Esophagus muscularis mucosa (tissue), 4 donors: Measurements from ENCODE around the gene CAPN11. TPM values are rescaled to one million over a fixed set of nuclear protein-coding genes. Genes with fewer than 3 reads are reported as not detected.
A peak's percentile ranks its signal among the peaks of the same experiment; 100 is the strongest.
"Not testable (repeated sequence)": the region's sequence is repeated elsewhere in the genome, so short reads cannot be mapped to it uniquely, and the experiment has no call there.

Source experiments
- DNase-seq: peaks from one replicate; pipeline ENCODE4 v3.0.0-alpha.2; 2017; ENCODE audit errors: extremely low spot score
- H3K27ac ChIP-seq, 4 donors: fragments of 200-600 bp; sonication (generic); replicated peaks in 1 of 4; 1 replicate in 3 of 4; 2 replicates in 1 of 4; pipeline ENCODE4 v1.5.1; 2016 to 2019; ENCODE audit warnings: mild to moderate bottlenecking in 1 of 4
- H3K27me3 ChIP-seq, 4 donors: fragments of 200-600 bp; sonication (generic); one replicate each; pipeline versions ENCODE4 v1.5.1 to v1.6.0; 2016 to 2019
- H3K36me3 ChIP-seq, 4 donors: fragments of 200-600 bp; sonication (generic); one replicate each; pipeline ENCODE4 v1.5.1; 2016 to 2019
- H3K4me1 ChIP-seq, 4 donors: fragments of 200-600 bp; sonication (generic); one replicate each; pipeline ENCODE4 v1.5.1; 2016 to 2019
- H3K4me3 ChIP-seq, 4 donors: fragments of 200-600 bp; sonication (generic); 1 replicate in 2 of 4; 2 replicates in 2 of 4; pipeline ENCODE4 v1.5.1; 2016 to 2019; ENCODE audit warnings: mild to moderate bottlenecking in 4 of 4, moderate library complexity in 1 of 4
- H3K9me3 ChIP-seq, 4 donors: fragments of 200-600 bp; sonication (generic); 1 replicate in 3 of 4; 2 replicates in 1 of 4; pipeline ENCODE4 v1.5.1; 2016 to 2019
- CTCF ChIP-seq, 3 experiments: fragments of 200-600 bp in 2 of 3; fragments of 450-650 bp in 1 of 3; sonication (generic) in 2 of 3; IDR thresholded peaks; one replicate each; pipeline ENCODE4 v1.5.1; 2017 to 2019; ENCODE audit warnings: antibody characterized with exemption in 3 of 3, mild to moderate bottlenecking in 2 of 3, moderate library complexity in 1 of 3
- EP300 ChIP-seq: sonication (generic); formaldehyde crosslinking; IDR thresholded peaks from one replicate; pipeline ENCODE4 v1.6.1; 2017; ENCODE audit warnings: antibody characterized with exemption
- POLR2A ChIP-seq: fragments of 450-650 bp; IDR thresholded peaks from one replicate; pipeline ENCODE4 v1.6.1; 2017; ENCODE audit warnings: antibody characterized with exemption, moderate library complexity, mild to moderate bottlenecking, low read depth
- POLR2AphosphoS5 ChIP-seq, 2 donors: sonication (generic); formaldehyde crosslinking; IDR thresholded peaks; one replicate each; pipeline ENCODE4 v1.6.1; 2017; ENCODE audit warnings: antibody characterized with exemption in 2 of 2
- WGBS: methylation state at CpG from one replicate; pipeline ENCODE4 v1.1.5; 2018; 5-methylcytosine and 5-hydroxymethylcytosine counted together
- intact Hi-C: fragments of 100-400 bp; cut with DNase I; formaldehyde crosslinking; loops from one replicate; pipeline ENCODE4 v1.15.1; 2023
- small RNA-seq, 3 donors: library from RNA; depleted of rRNA; stranded (forward); fragments of <200 nt; gene quantifications; one replicate each; pipeline ENCODE3, GENCODE V24; 2016
- total RNA-seq, 4 donors: library from RNA; depleted of rRNA; stranded (reverse); fragments of >200 nt; gene quantifications; one replicate each; pipeline versions ENCODE4 v1.1.0 to v1.2.1, GENCODE V29; 2016

CAPN11 gene
- total RNA-seq, 4 donors from 2014 or later = 0.39 to 0.83 (median 0.50) TPM; not detected in 1

DNA sequence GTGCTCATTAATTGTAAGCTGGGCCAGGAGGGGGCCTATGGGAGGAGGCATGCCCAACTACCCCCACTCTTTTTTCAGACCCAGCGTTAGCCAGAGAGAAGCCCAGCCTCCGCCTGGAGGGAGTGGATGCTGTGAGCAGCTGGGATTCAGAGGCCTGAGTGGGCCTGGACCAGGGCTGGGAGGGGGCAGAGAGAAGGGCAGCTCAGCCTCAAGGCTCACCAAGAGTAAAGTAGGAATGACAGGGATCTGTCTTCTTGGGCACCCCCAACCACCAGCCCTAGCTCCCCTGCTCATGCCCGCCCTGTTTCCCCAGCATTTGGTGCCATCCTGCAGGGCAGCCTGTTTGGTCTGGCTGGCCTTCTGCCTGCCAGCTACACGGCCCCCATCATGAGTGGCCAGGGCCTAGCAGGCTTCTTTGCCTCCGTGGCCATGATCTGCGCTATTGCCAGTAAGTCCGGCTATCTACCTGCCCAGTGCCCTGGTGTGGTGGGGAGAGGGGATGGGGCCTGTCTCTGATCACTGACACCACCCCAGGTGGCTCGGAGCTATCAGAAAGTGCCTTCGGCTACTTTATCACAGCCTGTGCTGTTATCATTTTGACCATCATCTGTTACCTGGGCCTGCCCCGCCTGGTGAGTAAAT lies 71.5 kb downstream of the CAPN11 start:
- Histone ChIP-seq H3K36me3 (peaks cover 10 to 58% (median 38%) of the 10 kb centered on the region in 4 donors), H3K27ac (peak overlapping the region; percentile 95 to 98 (median 96)), H3K4me1 (peaks cover 95 to 100% (median 100%) of the 10 kb centered on the region in 4 donors), H3K4me3 (no peak overlapping the region), H3K27me3 (no peaks in the 10 kb centered on the region), H3K9me3 (no peaks in the 10 kb centered on the region)
- no peak for TF ChIP-seq POLR2AphosphoS5 (IDR thresholded peaks at IDR 0.05)
- TF ChIP-seq CTCF (IDR thresholded peaks at IDR 0.05) = no peak
- TF ChIP-seq POLR2A = no peak
- TF ChIP-seq EP300 = no peak
- 92% methylated on average over 3 of the region's 10 CpGs for WGBS
- no peak for DNase-seq
- intact Hi-C loops = no loop called here

- intact Hi-C loops, H3K4me3 ChIP-seq, H3K27me3 ChIP-seq, DNase-seq, H3K9me3 ChIP-seq: not testable (repeated sequence)
- 63% methylated on average over 9 of the region's 9 CpGs for WGBS
- H3K27ac ChIP-seq = peak overlapping the region; percentile 95 to 98 (median 96)
- peaks cover 92 to 100% (median 100%) of the 10 kb centered on the region in 4 donors for H3K4me1 ChIP-seq
- H3K36me3 ChIP-seq = peaks cover 10 to 69% (median 38%) of the 10 kb centered on the region in 4 donors
These were observed 72.8 kb downstream of the CAPN11 start for GRCh38 chr6:44231426-44231825.

- 69% methylated on average over 16 of the region's 16 CpGs for WGBS
- no peaks in the 10 kb centered on the region for H3K9me3 ChIP-seq
- DNase-seq = no peak
- no peak for TF ChIP-seq CTCF (IDR thresholded peaks at IDR 0.05)
- TF ChIP-seq POLR2AphosphoS5 (IDR thresholded peaks at IDR 0.05) = no peak
- TF ChIP-seq POLR2A = no peak
- no peak for TF ChIP-seq EP300
- intact Hi-C loops = no loop called here
- no peaks in the 10 kb centered on the region for H3K27me3 ChIP-seq
- H3K4me1 ChIP-seq = peaks cover 87 to 100% (median 96%) of the 10 kb centered on the region in 4 donors
- H3K36me3 ChIP-seq = peaks cover 10 to 69% (median 38%) of the 10 kb centered on the region in 4 donors
- H3K27ac ChIP-seq = peak overlapping the region; percentile 95 to 98 (median 96)
- H3K4me3 ChIP-seq = no peak overlapping the region
These were observed 74.3 kb downstream of the CAPN11 start for GRCh38 chr6:44232676-44233566.

- intact Hi-C loops = no loop called here
- Histone ChIP-seq H3K4me3 (no peak overlapping the region), H3K4me1 (peaks cover 86 to 100% (median 96%) of the 10 kb centered on the region in 4 donors), H3K36me3 (peaks cover 10 to 61% (median 38%) of the 10 kb centered on the region in 4 donors), H3K27ac (peak overlapping the region; percentile 95 to 98 (median 96)), H3K9me3 (no peaks in the 10 kb centered on the region), H3K27me3 (no peaks in the 10 kb centered on the region)
- 26% methylated on average over 14 of the region's 14 CpGs for WGBS
- no peak for TF ChIP-seq POLR2A
- no peak for TF ChIP-seq EP300
- no peak for TF ChIP-seq POLR2AphosphoS5 (IDR thresholded peaks at IDR 0.05)
- no peak for TF ChIP-seq CTCF (IDR thresholded peaks at IDR 0.05)
- DNase-seq = no peak
These were observed 75.0 kb downstream of the CAPN11 start for GRCh38 chr6:44233567-44234100.

Small RNA genes lying within 50 kb of the gene (small RNA-seq; reads per million reads assigned to genes)
- gene RN7SL811P = 0 reads per million in 3 donors

Other genes starting within 250 kb of the CAPN11 start
- gene MRPL14, start 31.4 kb upstream of the CAPN11 start, total RNA-seq = 10 to 100 TPM; 30.3 to 44.2 (median 41.1) TPM
- gene TMEM63B, start 31.3 kb upstream of the CAPN11 start, total RNA-seq = 10 to 100 TPM; 18.2 to 31.1 (median 23.3) TPM
- gene MYMX, start 58.1 kb downstream of the CAPN11 start, total RNA-seq = not detected
- gene SLC29A1, start 64.8 kb downstream of the CAPN11 start, total RNA-seq = 100 to 1,000 TPM in 3 of 4 donors, 10 to 100 TPM in 1; 68.9 to 159 (median 138) TPM
- gene HSP90AB1, start 88.3 kb downstream of the CAPN11 start, total RNA-seq = 100 to 1,000 TPM; 356 to 729 (median 499) TPM
- gene SLC35B2, start 98.7 kb downstream of the CAPN11 start, total RNA-seq = 10 to 100 TPM; 22.8 to 37.9 (median 32.6) TPM
- gene NFKBIE, start 106.7 kb downstream of the CAPN11 start, total RNA-seq = 10 to 100 TPM in 1 of 4 donors, 1 to 10 TPM in 3; 7.0 to 10.4 (median 8.5) TPM
- gene TMEM151B, start 111.6 kb downstream of the CAPN11 start, total RNA-seq = under 1 TPM; 0.39 to 0.98 (median 0.46) TPM
- 10 to 100 TPM in 1 of 4 donors, 1 to 10 TPM in 3; 6.6 to 10.2 (median 7.8) TPM for gene AARS2, start 154.5 kb downstream of the CAPN11 start, total RNA-seq
- not detected for gene SPATS1, start 183.8 kb downstream of the CAPN11 start, total RNA-seq
- 10 to 100 TPM; 18.4 to 25.4 (median 21.9) TPM for gene CDC5L, start 228.9 kb downstream of the CAPN11 start, total RNA-seq